Osteoblast (primary cell): ENCODE data around the gene ZNF215. TPM values are rescaled to one million over a fixed set of nuclear protein-coding genes. Genes with fewer than 3 reads are reported as not detected.
"Not testable (repeated sequence)": the region's sequence is repeated elsewhere in the genome, so short reads cannot be mapped to it uniquely, and the experiment has no call there.

Experiments
- DNase-seq: peaks from one replicate; pipeline ENCODE4 v3.0.0; 2011; ENCODE audit warnings: low spot score, mixed read lengths; ENCODE audit not compliant: insufficient read length; ENCODE audit errors: missing footprints
- H2AFZ ChIP-seq: 2 replicates; pipeline ENCODE4 v1.6.0; 2011; ENCODE audit warnings: mild to moderate bottlenecking, low read length
- H3K27ac ChIP-seq: 2 replicates; pipeline ENCODE4 v1.5.1; 2011; ENCODE audit warnings: mild to moderate bottlenecking, low read depth, low read length, moderate library complexity
- H3K27me3 ChIP-seq: 2 replicates; pipeline ENCODE4 v1.6.0; 2012; ENCODE audit warnings: mild to moderate bottlenecking, control low read depth, inconsistent platforms, low read length, moderate library complexity; ENCODE audit not compliant: insufficient read depth
- H3K36me3 ChIP-seq: 2 replicates; pipeline ENCODE4 v1.5.1; 2011; ENCODE audit warnings: mild to moderate bottlenecking, low read length, control low read depth, moderate library complexity; ENCODE audit not compliant: insufficient read depth
- H3K4me1 ChIP-seq: 2 replicates; pipeline ENCODE4 v1.5.1; 2011; ENCODE audit warnings: mild to moderate bottlenecking, low read length, control low read depth, moderate library complexity; ENCODE audit not compliant: insufficient read depth
- H3K4me2 ChIP-seq: 2 replicates; pipeline ENCODE4 v1.6.0; 2011; ENCODE audit warnings: mild to moderate bottlenecking, low read length; ENCODE audit not compliant: insufficient read depth
- H3K4me3 ChIP-seq: fragments of 200-600 bp; sonication (generic); 3 replicates; pipeline ENCODE4 v1.5.1; 2012; ENCODE audit warnings: mild to moderate bottlenecking, low read length, inconsistent platforms; ENCODE audit not compliant: insufficient read depth
- H3K79me2 ChIP-seq: 2 replicates; pipeline ENCODE4 v1.6.0; 2012; ENCODE audit warnings: mild to moderate bottlenecking, low read length, control low read depth, inconsistent platforms; ENCODE audit not compliant: insufficient read depth
- H3K9me3 ChIP-seq: 2 replicates; pipeline ENCODE4 v1.5.1; 2011; ENCODE audit warnings: low read depth, low read length, control low read depth
- H4K20me1 ChIP-seq: 2 replicates; pipeline ENCODE4 v1.6.0; 2012; ENCODE audit warnings: mild to moderate bottlenecking, low read length, control low read depth; ENCODE audit not compliant: insufficient read depth
- total RNA-seq: library from RNA; depleted of rRNA; stranded (reverse); fragments of >200 nt; gene quantifications from 2 replicates; pipeline ENCODE4 v1.2.3, GENCODE V29; 2012
- TF ChIP-seq, protein P1 (sequence below): IDR thresholded peaks from 2 replicates; pipeline ENCODE4 v1.5.1; 2011; ENCODE audit warnings: mild to moderate bottlenecking, low read depth, low read length, moderate library complexity; ENCODE audit errors: extremely low read depth

Gene ZNF215
- total RNA-seq, 1 donor: 4.3 TPM

DNA sequence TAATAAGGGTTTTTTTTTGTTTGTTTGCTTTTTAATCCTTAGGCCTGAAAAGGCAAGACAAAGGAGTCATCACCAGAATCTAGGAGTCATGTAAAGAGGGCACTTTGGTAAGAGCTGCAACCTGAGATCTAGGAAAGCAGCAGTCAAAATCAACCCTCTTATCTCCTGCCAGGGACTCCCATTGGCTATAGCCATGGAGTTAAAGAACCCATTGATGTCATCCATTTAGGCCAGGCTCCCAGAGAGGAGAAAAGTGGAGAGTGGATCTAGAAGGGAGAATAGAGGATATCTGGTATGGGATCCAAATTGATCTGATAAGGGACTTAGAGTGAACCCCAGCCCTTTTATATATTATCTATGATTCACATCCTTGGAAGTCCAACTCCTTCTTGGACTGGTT, 35.9 kb downstream of the ZNF215 start:
- TF ChIP-seq, protein P1, sequence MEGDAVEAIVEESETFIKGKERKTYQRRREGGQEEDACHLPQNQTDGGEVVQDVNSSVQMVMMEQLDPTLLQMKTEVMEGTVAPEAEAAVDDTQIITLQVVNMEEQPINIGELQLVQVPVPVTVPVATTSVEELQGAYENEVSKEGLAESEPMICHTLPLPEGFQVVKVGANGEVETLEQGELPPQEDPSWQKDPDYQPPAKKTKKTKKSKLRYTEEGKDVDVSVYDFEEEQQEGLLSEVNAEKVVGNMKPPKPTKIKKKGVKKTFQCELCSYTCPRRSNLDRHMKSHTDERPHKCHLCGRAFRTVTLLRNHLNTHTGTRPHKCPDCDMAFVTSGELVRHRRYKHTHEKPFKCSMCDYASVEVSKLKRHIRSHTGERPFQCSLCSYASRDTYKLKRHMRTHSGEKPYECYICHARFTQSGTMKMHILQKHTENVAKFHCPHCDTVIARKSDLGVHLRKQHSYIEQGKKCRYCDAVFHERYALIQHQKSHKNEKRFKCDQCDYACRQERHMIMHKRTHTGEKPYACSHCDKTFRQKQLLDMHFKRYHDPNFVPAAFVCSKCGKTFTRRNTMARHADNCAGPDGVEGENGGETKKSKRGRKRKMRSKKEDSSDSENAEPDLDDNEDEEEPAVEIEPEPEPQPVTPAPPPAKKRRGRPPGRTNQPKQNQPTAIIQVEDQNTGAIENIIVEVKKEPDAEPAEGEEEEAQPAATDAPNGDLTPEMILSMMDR: no peak
- H4K20me1 ChIP-seq: no peaks in the 10 kb centered on the region
- no peaks in the 10 kb centered on the region for H3K4me1 ChIP-seq
- no peak overlapping the region for H3K4me2 ChIP-seq
- no peak overlapping the region for H3K27ac ChIP-seq
- H3K36me3 ChIP-seq: no peaks in the 10 kb centered on the region
- no peaks in the 10 kb centered on the region for H3K79me2 ChIP-seq
- H3K27me3 ChIP-seq: no peaks in the 10 kb centered on the region
- no peak overlapping the region for H3K4me3 ChIP-seq
- H2AFZ ChIP-seq: no peak overlapping the region
- no peaks in the 10 kb centered on the region for H3K9me3 ChIP-seq
- no peak for DNase-seq

- H3K9me3 ChIP-seq: no peaks in the 10 kb centered on the region
- H3K27me3 ChIP-seq: no peaks in the 10 kb centered on the region
- no peak overlapping the region for H3K4me2 ChIP-seq
- TF ChIP-seq, protein P1: no peak
- H4K20me1 ChIP-seq: no peaks in the 10 kb centered on the region
- no peaks in the 10 kb centered on the region for H3K36me3 ChIP-seq
- H3K4me1 ChIP-seq: no peaks in the 10 kb centered on the region
- no peak overlapping the region for H3K4me3 ChIP-seq
- no peak overlapping the region for H2AFZ ChIP-seq
- no peaks in the 10 kb centered on the region for H3K79me2 ChIP-seq
- DNase-seq: no peak
- no peak overlapping the region for H3K27ac ChIP-seq
Measured at GRCh38 chr11:6962673-6963072, 36.4 kb downstream of the ZNF215 start.

DNA sequence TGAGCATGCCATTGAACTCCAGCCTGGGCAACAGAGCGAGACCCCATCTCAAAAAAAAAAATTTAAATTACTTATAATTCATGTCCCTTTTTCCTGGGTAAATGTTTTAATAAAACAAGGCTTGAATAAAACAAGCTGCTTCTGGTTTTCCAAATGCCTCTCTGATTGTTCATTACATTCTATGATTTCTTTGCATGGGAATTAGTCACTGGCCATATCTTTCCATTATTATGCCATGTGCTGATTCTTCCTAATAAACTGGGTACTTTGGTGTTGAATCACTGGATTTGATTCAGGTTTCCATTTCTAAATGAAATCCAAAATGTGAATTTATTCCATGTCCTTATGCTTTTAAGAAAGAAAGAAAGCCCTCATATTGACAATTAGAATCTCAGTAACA, 42.6 kb downstream of the ZNF215 start:
- Histone ChIP-seq H3K4me1 (peaks cover 8% of the 10 kb centered on the region), H4K20me1 (no peaks in the 10 kb centered on the region), H3K4me2 (no peak overlapping the region), H2AFZ (peak overlapping the region; percentile 44), H3K9me3 (no peaks in the 10 kb centered on the region), H3K27me3 (no peaks in the 10 kb centered on the region), H3K4me3 (no peak overlapping the region), H3K79me2 (no peaks in the 10 kb centered on the region), H3K27ac (peak overlapping the region; percentile 51), H3K36me3 (no peaks in the 10 kb centered on the region)
- TF ChIP-seq, protein P1: no peak
- DNase-seq: peak; percentile 47

DNA sequence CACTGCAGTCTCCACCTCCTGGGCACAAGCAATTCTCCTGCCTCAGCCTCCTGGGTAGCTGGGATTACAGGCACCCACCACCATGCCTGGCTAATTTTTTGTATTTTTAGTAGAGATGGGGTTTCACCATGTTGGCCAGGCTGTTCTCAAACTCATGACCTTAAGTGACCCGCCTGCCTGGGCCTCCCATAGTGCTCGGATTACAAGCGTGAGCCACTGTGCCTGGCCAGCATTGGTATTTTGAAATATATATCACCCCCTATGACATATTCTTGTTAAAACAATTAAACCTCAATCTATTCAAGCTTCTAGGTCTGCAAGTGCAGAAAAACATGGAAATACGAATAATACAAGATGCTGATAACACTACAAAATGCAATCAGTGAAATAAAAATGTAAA, 43.6 kb downstream of the ZNF215 start:
- DNase-seq, H3K79me2 ChIP-seq, H4K20me1 ChIP-seq, H3K4me1 ChIP-seq, H3K36me3 ChIP-seq, H3K4me2 ChIP-seq, H2AFZ ChIP-seq, H3K9me3 ChIP-seq, H3K27ac ChIP-seq, H3K4me3 ChIP-seq, H3K27me3 ChIP-seq: not testable (repeated sequence)

GRCh38 chr11:6979365-6979764, 53.1 kb downstream of the ZNF215 start:
- Histone ChIP-seq H2AFZ (no peak overlapping the region), H3K27ac (no peak overlapping the region), H4K20me1 (no peaks in the 10 kb centered on the region), H3K4me2 (no peak overlapping the region), H3K79me2 (no peaks in the 10 kb centered on the region), H3K4me3 (no peak overlapping the region), H3K36me3 (no peaks in the 10 kb centered on the region), H3K27me3 (no peaks in the 10 kb centered on the region), H3K4me1 (no peaks in the 10 kb centered on the region), H3K9me3 (no peaks in the 10 kb centered on the region)
- no peak for DNase-seq
- TF ChIP-seq, protein P1: no peak
